Measurements from ENCODE around the gene PFKFB2.

The PFKFB2 gene

GRCh38 chr1:207067185-207067584 is 14.1 kb downstream of the PFKFB2 start:
- DNase-seq (ENCODE audit: low read depth): no peak

- no peak for DNase-seq (ENCODE audit: low read depth)
Observed at GRCh38 chr1:207067665-207068064, 14.6 kb downstream of the PFKFB2 start.

- DNase-seq (ENCODE audit: low read depth): no peak
Observed at GRCh38 chr1:207069061-207069460, 16.0 kb downstream of the PFKFB2 start.

GRCh38 chr1:207069858-207070506 is 16.9 kb downstream of the PFKFB2 start:
- DNase-seq (ENCODE audit: low read depth): no peak

- DNase-seq (ENCODE audit: low read depth): no peak
Observed at GRCh38 chr1:207070811-207071210, 17.7 kb downstream of the PFKFB2 start.

- no peak for DNase-seq (ENCODE audit: low read depth)
Observed at GRCh38 chr1:207071426-207071825, 18.4 kb downstream of the PFKFB2 start.

- no peak for DNase-seq (ENCODE audit: low read depth)
Observed at GRCh38 chr1:207072233-207072632, 19.2 kb downstream of the PFKFB2 start.

- no peak for DNase-seq (ENCODE audit: low read depth)
Observed at GRCh38 chr1:207073906-207074820, 21.1 kb downstream of the PFKFB2 start.

- DNase-seq (ENCODE audit: low read depth): no peak
Observed at GRCh38 chr1:207076181-207076955, 23.3 kb downstream of the PFKFB2 start.

- no peak for DNase-seq (ENCODE audit: low read depth)
Observed at GRCh38 chr1:207077012-207077411, 23.9 kb downstream of the PFKFB2 start.

GRCh38 chr1:207077470-207078377 is 24.6 kb downstream of the PFKFB2 start:
- DNase-seq (ENCODE audit: low read depth): no peak

- DNase-seq (ENCODE audit: low read depth): no peak
Observed at GRCh38 chr1:207078578-207079132, 25.6 kb downstream of the PFKFB2 start.

GRCh38 chr1:207079706-207080241 is 26.7 kb downstream of the PFKFB2 start:
- no peak for DNase-seq (ENCODE audit: low read depth)

- no peak for DNase-seq (ENCODE audit: low read depth)
Observed at GRCh38 chr1:207081088-207081487, 28.0 kb downstream of the PFKFB2 start.

GRCh38 chr1:207081806-207082205 is 28.7 kb downstream of the PFKFB2 start:
- no peak for DNase-seq (ENCODE audit: low read depth)

- no peak for DNase-seq (ENCODE audit: low read depth)
Observed at GRCh38 chr1:207084232-207084631, 31.2 kb downstream of the PFKFB2 start.

- no peak for DNase-seq (ENCODE audit: low read depth)
Observed at GRCh38 chr1:207084701-207085180, 31.7 kb downstream of the PFKFB2 start.

GRCh38 chr1:207085887-207086286 is 32.8 kb downstream of the PFKFB2 start:
- no peak for DNase-seq (ENCODE audit: low read depth)

GRCh38 chr1:207088161-207088560 is 35.1 kb downstream of the PFKFB2 start:
- DNase-seq (ENCODE audit: low read depth): no peak

GRCh38 chr1:207088701-207089626 is 35.9 kb downstream of the PFKFB2 start, which contains the start of gene C4BPB:
Gene C4BPB (plus strand): TSS chr1:207088860. CDS start chr1:207089532, 672 bp downstream.
- no peak for DNase-seq (ENCODE audit: low read depth)
